NCI-H1105 (cell line): ENCODE results near the gene CDC42BPA.
"Not testable (repeated sequence)": the region's sequence is repeated elsewhere in the genome, so short reads cannot be mapped to it uniquely, and the experiment has no call there.

Source experiments
- DNase-seq: peaks from one replicate; lab custom pipeline; 2025; lab: John Stamatoyannopoulos, UW

Gene CDC42BPA

GRCh38 chr1:227132695-227133094 is 185.6 kb downstream of the CDC42BPA start:
- not testable (repeated sequence) for DNase-seq

GRCh38 chr1:227131193-227131592 is 187.1 kb downstream of the CDC42BPA start:
- DNase-seq = no peak

GRCh38 chr1:227127891-227128290 is 190.4 kb downstream of the CDC42BPA start:
- DNase-seq = no peak

- no peak for DNase-seq
These were observed 192.3 kb downstream of the CDC42BPA start for GRCh38 chr1:227125929-227126545.

- DNase-seq = no peak
These were observed 193.8 kb downstream of the CDC42BPA start for GRCh38 chr1:227124473-227124872.

- DNase-seq = no peak
These were observed 197.5 kb downstream of the CDC42BPA start for GRCh38 chr1:227120826-227121225.

GRCh38 chr1:227112538-227112937 is 205.8 kb downstream of the CDC42BPA start:
- no peak for DNase-seq

- no peak for DNase-seq
These were observed 206.5 kb downstream of the CDC42BPA start for GRCh38 chr1:227111782-227112181.

- DNase-seq = not testable (repeated sequence)
These were observed 213.0 kb downstream of the CDC42BPA start for GRCh38 chr1:227105291-227105690.

- DNase-seq = no peak
These were observed 216.2 kb downstream of the CDC42BPA start for GRCh38 chr1:227102056-227102455.

GRCh38 chr1:227094249-227094966 is 223.9 kb downstream of the CDC42BPA start:
- DNase-seq = no peak

GRCh38 chr1:227093309-227093708 is 225.0 kb downstream of the CDC42BPA start:
- no peak for DNase-seq

- no peak for DNase-seq
These were observed 226.2 kb downstream of the CDC42BPA start for GRCh38 chr1:227092069-227092468.

GRCh38 chr1:227086636-227087035 is 231.7 kb downstream of the CDC42BPA start:
- no peak for DNase-seq

- no peak for DNase-seq
These were observed 235.1 kb downstream of the CDC42BPA start for GRCh38 chr1:227082999-227083746.

- DNase-seq = no peak
These were observed 240.5 kb downstream of the CDC42BPA start for GRCh38 chr1:227077783-227078182.

- DNase-seq = no peak
These were observed 244.5 kb downstream of the CDC42BPA start for GRCh38 chr1:227073786-227074185.

GRCh38 chr1:227072991-227073390 is 245.3 kb downstream of the CDC42BPA start:
- DNase-seq = no peak

GRCh38 chr1:227071895-227072587 is 246.3 kb downstream of the CDC42BPA start:
- no peak for DNase-seq

- DNase-seq = no peak
These were observed 247.5 kb downstream of the CDC42BPA start for GRCh38 chr1:227070638-227071285.

GRCh38 chr1:227069490-227069889 is 248.8 kb downstream of the CDC42BPA start:
- no peak for DNase-seq

- no peak for DNase-seq
These were observed 249.4 kb downstream of the CDC42BPA start for GRCh38 chr1:227068883-227069282.
